ENCODE data around the gene HOTAIR. TPM values are rescaled to one million over a fixed set of nuclear protein-coding genes. Genes with fewer than 3 reads are reported as not detected.

The HOTAIR gene
- total RNA-seq, 1 experiment from 2014 or later: not detected

- TF ChIP-seq HMGXB4 (CRISPR knock-in tag; IDR thresholded peaks at IDR 0.05) (no peak), PRRX2 (CRISPR knock-in tag; IDR thresholded peaks at IDR 0.05) (no peak), CREB1 (CRISPR knock-in tag; IDR thresholded peaks at IDR 0.05) (no peak), NR2C2 (CRISPR knock-in tag; IDR thresholded peaks at IDR 0.05) (no peak)
These were observed 9.3 kb upstream of the HOTAIR start (continued) for GRCh38 chr12:53983950-53984572.

- Mint-ChIP-seq H3K4me3 (no peak overlapping the region), H3K27me3 (ENCODE audit: low read depth) (peaks cover 100% of the 10 kb centered on the region), H3K9me3 (no peaks in the 10 kb centered on the region), H3K36me3 (no peaks in the 10 kb centered on the region), H3K27ac (no peak overlapping the region), H3K4me1 (peaks cover 26% of the 10 kb centered on the region)
- POLR2A ChIA-PET: no interaction called here
- no peak for DNase-seq (ENCODE audit: low spot score)
- ATAC-seq: no peak
- CTCF ChIA-PET: interaction anchor here (0.6 to 3.1 kb wide), 6 partner anchors 14 to 224 kb away, joined by 3 to 43 read pairs (median 15); partner anchors contain the start of genes HOXC5 and HOXC8
- no peak for TF ChIP-seq FOXP4 (CRISPR knock-in tag; IDR thresholded peaks at IDR 0.05)
- TF ChIP-seq PRRX2 (CRISPR knock-in tag; IDR thresholded peaks at IDR 0.05): no peak
- TF ChIP-seq SOX15 (CRISPR knock-in tag; IDR thresholded peaks at IDR 0.05): no peak; the same call in 1 of the 2 replicates
- TF ChIP-seq GRHL2 (CRISPR knock-in tag; IDR thresholded peaks at IDR 0.05; ENCODE audit: insufficient replicate concordance, severe bottlenecking): no peak
- no peak for TF ChIP-seq MLX (CRISPR knock-in tag; IDR thresholded peaks at IDR 0.05)
- no peak for TF ChIP-seq ATF1 (CRISPR knock-in tag; IDR thresholded peaks at IDR 0.05)
- TF ChIP-seq RORB (CRISPR knock-in tag; IDR thresholded peaks at IDR 0.05): no peak
- TF ChIP-seq ATF6 (CRISPR knock-in tag; IDR thresholded peaks at IDR 0.05): no peak
- no peak for TF ChIP-seq ZNF416 (CRISPR knock-in tag; IDR thresholded peaks at IDR 0.05)
- TF ChIP-seq ZNF281 (CRISPR knock-in tag; IDR thresholded peaks at IDR 0.05): no peak
- no peak for TF ChIP-seq E2F4 (CRISPR knock-in tag; IDR thresholded peaks at IDR 0.05; ENCODE audit: borderline replicate concordance, low read depth)
- TF ChIP-seq ZNF396 (CRISPR knock-in tag; IDR thresholded peaks at IDR 0.05; ENCODE audit: borderline replicate concordance): no peak
- TF ChIP-seq ELF4 (CRISPR knock-in tag; IDR thresholded peaks at IDR 0.05; ENCODE audit: low read depth): no peak
These were observed 8.8 kb upstream of the HOTAIR start for GRCh38 chr12:53983568-53983949.

All from WTC11 (cell line).